Left ventricle myocardium inferior (tissue), 1 donor: Measurements from ENCODE around the gene RAB5A. TPM values are rescaled to one million over a fixed set of nuclear protein-coding genes. Genes with fewer than 3 reads are reported as not detected.
"Not testable (repeated sequence)": the region's sequence is repeated elsewhere in the genome, so short reads cannot be mapped to it uniquely, and the experiment has no call there.

ENCODE experiments used
- DNase-seq: peaks from one replicate; pipeline ENCODE4 v3.0.0-alpha.2; 2020
- H3K27ac ChIP-seq: fragments of 200-600 bp; replicated peaks from 2 replicates; pipeline ENCODE4 v1.8.0; 2021
- H3K27me3 ChIP-seq: fragments of 200-600 bp; 2 replicates; pipeline ENCODE4 v1.8.0; 2021; ENCODE audit warnings: low read depth
- H3K36me3 ChIP-seq: fragments of 200-600 bp; 2 replicates; pipeline ENCODE4 v1.8.0; 2021
- H3K4me1 ChIP-seq: fragments of 200-600 bp; 2 replicates; pipeline ENCODE4 v1.8.0; 2021
- H3K4me3 ChIP-seq: fragments of 200-600 bp; 2 replicates; pipeline ENCODE4 v1.8.0; 2021; ENCODE audit warnings: mild to moderate bottlenecking, moderate library complexity
- H3K9me3 ChIP-seq: fragments of 200-600 bp; replicated peaks from 2 replicates; pipeline ENCODE4 v1.8.0; 2021
- CTCF ChIP-seq: fragments of 200-600 bp; IDR thresholded peaks from 2 replicates; pipeline ENCODE4 v1.8.0; 2021; ENCODE audit warnings: antibody characterized with exemption, mild to moderate bottlenecking, borderline replicate concordance
- intact Hi-C: fragments of 100-400 bp; cut with micrococcal nuclease; formaldehyde crosslinking; loops from one replicate; pipeline ENCODE4 v1.11.0; 2022
- total RNA-seq: library from RNA; stranded (reverse); fragmentation: NEBNext Ultra II Directional; extraction: Animal tissue kit (Norgen Biotek cat#: 25700); gene quantifications from one replicate; pipeline ENCODE4 v1.2.1, GENCODE V29; 2021
- donor health status: DM: no; HTN: yes; CAD: no; lungs with severe emphysema.

The RAB5A gene
- total RNA-seq, 1 donor from 2014 or later: 52.0 TPM

- no peaks in the 10 kb centered on the region for H3K9me3 ChIP-seq
- H3K4me1 ChIP-seq: peaks cover 68% of the 10 kb centered on the region
- TF ChIP-seq CTCF: no peak
- no peaks in the 10 kb centered on the region for H3K27me3 ChIP-seq
- H3K4me3 ChIP-seq: peak overlapping the region; percentile 86
- H3K36me3 ChIP-seq: peaks cover 14% of the 10 kb centered on the region
- no peak for DNase-seq
- intact Hi-C loops: loop anchor here (10.0 kb wide), 1 partner anchor 77 kb away; no protein-coding TSS in a partner anchor
- H3K27ac ChIP-seq: peak overlapping the region; percentile 92
Observed at GRCh38 chr3:19948226-19948591, 1.3 kb downstream of the RAB5A start.

- peaks cover 89% of the 10 kb centered on the region for H3K4me1 ChIP-seq
Observed at GRCh38 chr3:19950316-19950715, 3.4 kb downstream of the RAB5A start.

GRCh38 chr3:19954676-19955075 is 7.8 kb downstream of the RAB5A start:
- no peak overlapping the region for H3K4me3 ChIP-seq
- H3K36me3 ChIP-seq: peaks cover 41% of the 10 kb centered on the region
- no peaks in the 10 kb centered on the region for H3K9me3 ChIP-seq
- intact Hi-C loops: no loop called here
- no peaks in the 10 kb centered on the region for H3K27me3 ChIP-seq
- TF ChIP-seq CTCF: no peak
- no peak overlapping the region for H3K27ac ChIP-seq
- no peak for DNase-seq
- peaks cover 89% of the 10 kb centered on the region for H3K4me1 ChIP-seq

More at GRCh38 chr3:19950316-19950715, 3.4 kb downstream of the RAB5A start:
- Histone ChIP-seq H3K27ac (no peak overlapping the region), H3K9me3 (no peaks in the 10 kb centered on the region), H3K27me3 (no peaks in the 10 kb centered on the region), H3K4me3 (no peak overlapping the region), H3K36me3 (peaks cover 27% of the 10 kb centered on the region)
- TF ChIP-seq CTCF: no peak
- intact Hi-C loops: no loop called here
- no peak for DNase-seq

- H3K9me3 ChIP-seq, intact Hi-C loops, DNase-seq, H3K4me3 ChIP-seq, H3K27ac ChIP-seq, H3K27me3 ChIP-seq: not testable (repeated sequence)
- Histone ChIP-seq H3K4me1 (peaks cover 81% of the 10 kb centered on the region), H3K36me3 (peaks cover 28% of the 10 kb centered on the region)
Observed at GRCh38 chr3:19957354-19957753, 10.5 kb downstream of the RAB5A start.

- no peak overlapping the region for H3K27ac ChIP-seq
- H3K4me3 ChIP-seq: no peak overlapping the region
- DNase-seq: no peak
- intact Hi-C loops: no loop called here
- TF ChIP-seq CTCF: no peak
- H3K9me3 ChIP-seq: no peaks in the 10 kb centered on the region
- peaks cover 18% of the 10 kb centered on the region for H3K36me3 ChIP-seq
- peaks cover 79% of the 10 kb centered on the region for H3K4me1 ChIP-seq
- no peaks in the 10 kb centered on the region for H3K27me3 ChIP-seq
Observed at GRCh38 chr3:19959505-19959904, 12.6 kb downstream of the RAB5A start.

- H3K27ac ChIP-seq: no peak overlapping the region
- TF ChIP-seq CTCF: no peak
- no peaks in the 10 kb centered on the region for H3K9me3 ChIP-seq
- DNase-seq: no peak
- no peaks in the 10 kb centered on the region for H3K27me3 ChIP-seq
- peaks cover 14% of the 10 kb centered on the region for H3K36me3 ChIP-seq
- peaks cover 70% of the 10 kb centered on the region for H3K4me1 ChIP-seq
- no peak overlapping the region for H3K4me3 ChIP-seq
- intact Hi-C loops: no loop called here
Observed at GRCh38 chr3:19960696-19961095, 13.8 kb downstream of the RAB5A start.
